ENCODE measurements around the gene LY6G6C.

LY6G6C gene

GRCh38 chr6:31721351-31722020 is at the start of gene LY6G6C:
LY6G6C (minus strand) TSS chr6:31721746; CDS start chr6:31721679, 67 bp downstream.
- DNase-seq: no peak

DNA sequence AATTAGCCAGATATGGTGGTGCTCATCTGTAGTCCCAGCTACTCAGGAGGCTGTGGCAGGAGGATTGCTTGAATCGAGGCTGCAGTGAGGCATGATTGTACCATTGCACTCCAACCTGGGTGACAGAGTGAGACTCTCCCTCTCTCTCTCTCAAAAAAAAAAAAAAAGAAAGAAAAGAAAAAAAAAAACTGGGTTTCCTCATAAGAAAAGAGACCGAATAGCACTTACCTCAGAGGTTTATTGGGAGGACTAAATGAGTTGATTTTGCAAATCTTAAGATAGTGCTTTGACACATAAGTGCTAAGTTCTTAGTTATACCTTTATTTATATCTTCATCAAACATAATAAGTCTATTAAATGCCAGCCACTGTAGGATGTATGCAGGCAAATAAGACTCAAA is 49.3 kb upstream of the LY6G6C start:
- no peak for DNase-seq

- DNase-seq: no peak
Observed at GRCh38 chr6:31769684-31770371, 48.3 kb upstream of the LY6G6C start.

- DNase-seq: no peak
Observed at GRCh38 chr6:31768363-31769257, 47.1 kb upstream of the LY6G6C start.

- DNase-seq: no peak
Observed at GRCh38 chr6:31767096-31767645, 45.6 kb upstream of the LY6G6C start.

- no peak for DNase-seq
Observed at GRCh38 chr6:31765910-31766794, 44.6 kb upstream of the LY6G6C start.

DNA sequence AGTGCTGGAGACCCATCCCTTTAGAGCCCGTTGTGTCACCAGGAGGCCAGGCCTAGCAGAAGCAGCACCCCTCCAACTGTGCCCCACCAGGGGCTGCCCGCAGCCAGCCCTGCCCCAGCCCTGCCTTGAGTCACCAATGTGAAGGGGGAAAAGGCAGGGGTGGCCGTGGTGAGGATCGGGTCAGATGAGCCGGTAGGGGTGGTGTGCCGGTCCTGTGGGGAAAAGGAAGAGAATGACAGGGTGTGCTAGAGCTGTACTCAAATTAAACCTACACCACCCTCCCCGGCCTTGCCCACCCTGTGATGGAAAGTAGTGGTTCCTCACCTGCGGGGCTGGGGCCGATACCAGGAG is 44.0 kb upstream of the LY6G6C start:
- no peak for DNase-seq

GRCh38 chr6:31764198-31764597 is 42.7 kb upstream of the LY6G6C start:
- no peak for DNase-seq

- DNase-seq: no peak
Observed at GRCh38 chr6:31763619-31763940, 42.0 kb upstream of the LY6G6C start.

GRCh38 chr6:31762878-31763618 is 41.5 kb upstream of the LY6G6C start:
- no peak for DNase-seq

DNA sequence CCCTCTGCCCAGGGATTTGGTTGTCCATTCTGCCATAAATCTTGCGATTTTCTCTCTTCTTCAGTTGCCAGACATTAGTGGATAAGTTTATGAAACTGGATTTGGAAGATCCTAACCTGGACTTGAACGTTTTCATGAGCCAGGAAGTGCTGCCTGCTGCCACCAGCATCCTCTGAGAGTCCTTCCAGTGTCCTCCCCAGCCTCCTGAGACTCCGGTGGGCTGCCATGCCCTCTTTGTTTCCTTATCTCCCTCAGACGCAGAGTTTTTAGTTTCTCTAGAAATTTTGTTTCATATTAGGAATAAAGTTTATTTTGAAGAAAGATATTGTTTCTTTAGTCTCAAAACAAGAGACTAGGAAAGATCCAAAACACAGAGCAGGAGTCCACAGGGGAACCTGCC is 40.8 kb upstream of the LY6G6C start, which contains the start of gene SAPCD1:
TSS of gene SAPCD1 (plus strand) at position 301 of the 400 bp plus-strand sequence. CDS start 399 bp downstream, outside the sequence.
- DNase-seq: no peak

DNA sequence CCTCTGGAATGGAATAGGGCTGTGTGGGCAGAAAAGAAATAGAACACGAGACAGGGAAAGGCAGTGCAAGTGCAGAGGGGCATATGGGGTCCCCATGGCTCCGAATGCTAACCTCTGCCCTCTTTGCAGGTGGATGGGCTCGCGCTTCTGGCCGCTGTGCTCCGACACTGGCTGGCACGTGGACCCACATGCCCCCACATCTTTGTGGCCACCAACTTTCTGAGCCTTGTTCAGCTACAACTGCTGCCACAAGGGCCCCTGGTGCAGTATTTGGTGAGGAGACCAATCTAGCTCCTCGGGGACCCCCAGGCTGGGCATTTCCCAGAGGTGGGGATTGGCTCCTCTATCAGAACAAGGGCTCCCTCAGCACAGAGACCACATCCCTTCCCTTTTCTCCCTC is 39.8 kb upstream of the LY6G6C start:
- no peak for DNase-seq

GRCh38 chr6:31760790-31761189 is 39.2 kb upstream of the LY6G6C start:
- no peak for DNase-seq

GRCh38 chr6:31758281-31758680 is 36.7 kb upstream of the LY6G6C start:
- no peak for DNase-seq

DNA sequence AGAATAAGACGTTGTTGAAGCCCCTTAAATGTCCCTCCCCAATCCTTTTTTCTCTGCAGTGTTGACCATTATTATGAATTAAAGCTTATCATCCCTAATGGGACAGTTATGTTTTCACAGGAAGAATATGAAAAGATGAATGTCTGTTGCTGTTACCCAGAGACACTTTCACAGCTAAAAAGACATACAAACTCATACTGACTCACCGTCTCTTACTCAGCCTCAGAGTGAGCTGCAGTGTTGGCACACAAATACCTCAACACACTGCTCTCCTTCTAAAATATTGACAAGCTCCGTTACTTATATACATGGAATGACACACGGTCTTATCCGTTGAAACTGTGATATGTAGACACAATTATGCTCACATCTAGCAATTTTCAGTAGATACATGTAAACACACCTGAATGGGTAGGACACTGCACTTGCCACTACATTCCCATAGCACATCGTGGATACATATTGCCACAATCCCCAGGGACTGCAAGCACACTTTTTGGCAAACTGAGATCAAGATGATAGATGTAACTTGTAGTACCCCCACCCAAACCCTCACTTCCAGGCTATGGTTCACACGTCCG is 31.3 kb upstream of the LY6G6C start:
- DNase-seq: no peak

DNA sequence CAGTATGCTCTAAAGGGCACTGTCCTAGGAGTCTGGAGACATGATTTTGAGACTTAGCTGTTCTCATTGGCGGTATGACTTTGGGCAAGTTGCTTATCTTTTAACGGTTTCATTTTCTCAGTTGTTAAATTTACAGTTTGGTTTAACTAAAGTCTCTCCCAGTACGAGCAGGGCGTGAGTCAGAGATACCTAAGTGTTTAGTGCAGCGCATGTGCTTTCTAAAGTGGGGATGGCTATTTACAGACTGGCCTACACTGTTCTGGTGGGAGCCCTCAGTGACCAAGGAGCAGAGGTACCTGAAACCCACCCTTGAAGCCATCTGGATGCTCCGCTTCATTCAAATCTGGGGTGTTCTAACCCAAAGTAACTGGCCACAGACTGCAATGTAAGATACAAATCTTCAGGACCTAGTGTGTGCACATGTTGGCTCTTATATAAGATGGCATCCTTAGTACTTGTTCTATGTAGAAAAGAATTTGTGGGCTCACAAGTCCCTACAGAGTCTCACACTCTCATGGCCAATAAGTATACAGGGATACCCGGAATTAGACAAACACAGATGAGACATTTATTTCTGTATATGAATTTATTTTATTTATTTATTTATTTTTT is 29.0 kb upstream of the LY6G6C start:
- no peak for DNase-seq

GRCh38 chr6:31749301-31750036 is 27.9 kb upstream of the LY6G6C start:
- no peak for DNase-seq

GRCh38 chr6:31744422-31744821 is 22.9 kb upstream of the LY6G6C start:
- DNase-seq: no peak

DNA sequence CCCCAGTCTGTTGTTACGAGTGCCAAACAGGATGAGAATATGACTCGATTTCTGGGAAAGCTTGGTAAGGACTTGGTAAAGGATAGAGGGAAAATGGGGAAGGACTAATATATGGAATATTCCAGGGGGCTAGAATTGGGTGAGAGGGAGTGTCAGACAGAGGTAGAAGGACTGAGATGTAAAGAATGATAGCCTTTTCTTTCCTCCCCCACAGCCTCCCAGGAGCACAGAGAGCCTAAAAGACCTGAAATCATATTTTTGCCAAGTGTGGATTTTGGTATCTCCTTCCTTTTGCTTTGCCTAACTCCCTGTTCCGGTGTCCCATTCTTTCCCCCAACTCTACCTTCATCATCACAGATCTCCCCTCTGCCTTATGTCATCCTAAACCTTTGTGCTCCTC is 21.3 kb upstream of the LY6G6C start:
- DNase-seq: no peak

DNA sequence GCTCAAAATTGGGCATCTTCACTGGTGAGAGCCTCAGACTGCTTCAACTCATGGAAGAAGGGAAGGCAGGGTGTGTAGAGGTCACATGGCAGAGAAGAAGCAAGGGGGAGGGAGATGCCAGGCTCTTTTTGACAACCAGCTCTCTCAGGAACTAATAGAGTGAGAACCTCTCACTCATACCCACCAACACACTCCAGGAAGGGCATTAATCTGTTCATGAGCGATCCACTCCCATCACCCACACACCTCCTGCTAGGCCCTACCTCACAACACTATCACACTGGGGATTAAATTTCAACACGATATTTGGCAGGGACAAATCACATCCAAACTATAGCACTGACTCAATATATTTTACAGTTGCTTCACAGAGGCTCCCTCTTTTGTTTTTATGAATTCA is 20.3 kb upstream of the LY6G6C start:
- no peak for DNase-seq

Data from cortex of kidney (tissue), 1 donor.